ENCODE results near the gene CTTNBP2. TPM values are rescaled to one million over a fixed set of nuclear protein-coding genes. Genes with fewer than 3 reads are reported as not detected.

CTTNBP2 gene
- total and polyA plus RNA-seq, 2 of the 4 experiments (the other 2 are of a cell fraction), result 6.6 to 11.3 TPM

- no peak overlapping the region for H3K23ac ChIP-seq (ENCODE audit: low read depth, low read length)
- H3K9me3 ChIP-seq (ENCODE audit: control insufficient read depth, insufficient read depth, low read length), result no peaks in the 10 kb centered on the region
- dilution Hi-C loops (cut with HindIII; ENCODE audit: low sequenced_read_pairs, unreplicated experiment), result no loop called here
- peaks cover 2% of the 10 kb centered on the region; the same call in 1 of the 2 replicates for H3K9me1 ChIP-seq (ENCODE audit: insufficient read depth, low read length)
- H3K27ac ChIP-seq (ENCODE audit: insufficient read depth, low read length), result no peak overlapping the region
- H2AFZ ChIP-seq (replicated peaks; ENCODE audit: low read length, poor library complexity), result no peak overlapping the region
- no peak overlapping the region for H3K18ac ChIP-seq (ENCODE audit: low read depth, low read length)
- no peak overlapping the region for H2AK5ac ChIP-seq (ENCODE audit: low read depth, low read length)
- no peak overlapping the region for H2BK15ac ChIP-seq (ENCODE audit: low read depth, low read length)
- H2AK9ac ChIP-seq (replicated peaks; ENCODE audit: low read depth, low read length, poor library complexity), result no peak overlapping the region
- H4K5ac ChIP-seq (ENCODE audit: low read depth, low read length), result no peak overlapping the region
- no peak overlapping the region for H3K4me2 ChIP-seq (ENCODE audit: low read depth, low read length)
- no peaks in the 10 kb centered on the region for H3K27me3 ChIP-seq (ENCODE audit: control insufficient read depth, insufficient read depth, low read length)
- no peaks in the 10 kb centered on the region; the same call in 1 of the 2 replicates for H3K4me1 ChIP-seq (ENCODE audit: control insufficient read depth, insufficient read depth, low read length)
- no peak overlapping the region for H3K56ac ChIP-seq (ENCODE audit: extremely low read depth, insufficient read depth, low read length)
- peaks cover 0 to 9% of the 10 kb centered on the region in 2 experiments; a peak in 2 of 4 replicates for H3K79me1 ChIP-seq (ENCODE audit: low read depth in 1 of 2, low read length in 2 of 2)
- H2BK20ac ChIP-seq (ENCODE audit: low read depth, low read length), result no peak overlapping the region
- H4K8ac ChIP-seq (ENCODE audit: low read depth in 2 of 2, low read length in 2 of 2), result no peak overlapping the region
- H4K20me1 ChIP-seq (ENCODE audit: insufficient read depth, low read length), result no peaks in the 10 kb centered on the region
- DNase-seq, result no peak
- no peak overlapping the region for H2BK120ac ChIP-seq (ENCODE audit: low read depth, low read length)
- no peak overlapping the region for H3K4ac ChIP-seq (ENCODE audit: low read depth, low read length)
- POLR2A ChIA-PET (ENCODE audit: unreplicated experiment), result no interaction called here
- in situ Hi-C loops (cut with MboI; ENCODE audit: low sequenced_read_pairs), result no loop called here
- intact Hi-C loops (cut with micrococcal nuclease), result no loop called here
- no peak overlapping the region for H3K14ac ChIP-seq (replicated peaks; ENCODE audit: low read depth, low read length)
- no CpG with 5 or more reads among the region's 4 CpGs for WGBS, 2 experiments (ENCODE audit: extremely low coverage in 2 of 2, insufficient read length in 1 of 2)
- no peak for TF ChIP-seq MAFK (IDR thresholded peaks at IDR 0.05; ENCODE audit: low read depth, low read length)
- TF ChIP-seq NFE2L2 (IDR thresholded peaks at IDR 0.05; ENCODE audit: low read depth, low read length), result no peak
- TF ChIP-seq FOS (IDR thresholded peaks at IDR 0.05; ENCODE audit: low read depth, low read length), result no peak
- TF ChIP-seq SMC3 (IDR thresholded peaks at IDR 0.05; ENCODE audit: low read depth, low read length), result no peak
- no peak for TF ChIP-seq BHLHE40 (IDR thresholded peaks at IDR 0.05; ENCODE audit: low read depth, low read length)
- TF ChIP-seq RAD21 (IDR thresholded peaks at IDR 0.05; ENCODE audit: low read length), result no peak
- TF ChIP-seq MAZ (IDR thresholded peaks at IDR 0.05; ENCODE audit: borderline replicate concordance, low read depth, low read length), result no peak
- TF ChIP-seq, protein P1, sequence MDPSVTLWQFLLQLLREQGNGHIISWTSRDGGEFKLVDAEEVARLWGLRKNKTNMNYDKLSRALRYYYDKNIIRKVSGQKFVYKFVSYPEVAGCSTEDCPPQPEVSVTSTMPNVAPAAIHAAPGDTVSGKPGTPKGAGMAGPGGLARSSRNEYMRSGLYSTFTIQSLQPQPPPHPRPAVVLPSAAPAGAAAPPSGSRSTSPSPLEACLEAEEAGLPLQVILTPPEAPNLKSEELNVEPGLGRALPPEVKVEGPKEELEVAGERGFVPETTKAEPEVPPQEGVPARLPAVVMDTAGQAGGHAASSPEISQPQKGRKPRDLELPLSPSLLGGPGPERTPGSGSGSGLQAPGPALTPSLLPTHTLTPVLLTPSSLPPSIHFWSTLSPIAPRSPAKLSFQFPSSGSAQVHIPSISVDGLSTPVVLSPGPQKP (IDR thresholded peaks at IDR 0.05; ENCODE audit: borderline replicate concordance, low read depth, low read length), result no peak
- TF ChIP-seq MXI1 (IDR thresholded peaks at IDR 0.05; ENCODE audit: borderline replicate concordance, low read depth, low read length), result no peak
- no peak for TF ChIP-seq POLR2A (IDR thresholded peaks at IDR 0.05; ENCODE audit: low read depth, low read length)
- no peak for TF ChIP-seq CTCF (conservative IDR thresholded peaks at IDR 0.05; ENCODE audit: low read depth, low read length)
- H2BK5ac ChIP-seq (ENCODE audit: low read depth, low read length, poor library complexity, severe bottlenecking), result no peak overlapping the region
- no peak overlapping the region for H3K9ac ChIP-seq (ENCODE audit: low read depth, low read length)
- no peak overlapping the region for H3K4me3 ChIP-seq (ENCODE audit: insufficient read depth, low read depth, low read length)
- no TSS peak for BruUV-seq (replicated peaks)
- no peaks in the 10 kb centered on the region for H3K36me3 ChIP-seq (ENCODE audit: control insufficient read depth, insufficient read depth, low read length)
- H4K91ac ChIP-seq (ENCODE audit: insufficient read depth, low read depth, low read length), result no peak overlapping the region
- peak; percentile 62 for ATAC-seq (ENCODE audit: low read depth)
- CTCF ChIA-PET, result no interaction called here
These were observed 38.1 kb downstream of the CTTNBP2 start for GRCh38 chr7:117835016-117835664.
